ENCODE data around the gene ELL. TPM values are rescaled to one million over a fixed set of nuclear protein-coding genes. Genes with fewer than 3 reads are reported as not detected.
A peak's percentile ranks its signal among the peaks of the same experiment; 100 is the strongest.

The ELL gene
- total RNA-seq (10 to 100 TPM in 6 of 7 donors, 1 to 10 TPM in 1; 9.8 to 22.3 (median 19.8) TPM), polyA plus RNA-seq (10 to 100 TPM in 1 of 2 donors, 1 to 10 TPM in 1; 1.6 to 12.3 TPM)
- long read RNA-seq, donor 1, full-length matches to known transcripts, result 9 of 77 reads
- long read RNA-seq, donor 1, partial matches to known transcripts, result 56 of 77 reads
- long read RNA-seq, donor 1, other reads (novel, unspliced or antisense), result 12 of 77 reads
- long read RNA-seq, donor 2, full-length matches to known transcripts, result 15 of 27 reads
- long read RNA-seq, donor 2, partial matches to known transcripts, result 12 of 27 reads
- long read RNA-seq, donor 2, other reads (novel, unspliced or antisense), result 0 of 27 reads
- long read RNA-seq, donor 3, full-length matches to known transcripts, result 12 of 38 reads
- long read RNA-seq, donor 3, partial matches to known transcripts, result 19 of 38 reads
- long read RNA-seq, donor 3, other reads (novel, unspliced or antisense), result 7 of 38 reads

DNA sequence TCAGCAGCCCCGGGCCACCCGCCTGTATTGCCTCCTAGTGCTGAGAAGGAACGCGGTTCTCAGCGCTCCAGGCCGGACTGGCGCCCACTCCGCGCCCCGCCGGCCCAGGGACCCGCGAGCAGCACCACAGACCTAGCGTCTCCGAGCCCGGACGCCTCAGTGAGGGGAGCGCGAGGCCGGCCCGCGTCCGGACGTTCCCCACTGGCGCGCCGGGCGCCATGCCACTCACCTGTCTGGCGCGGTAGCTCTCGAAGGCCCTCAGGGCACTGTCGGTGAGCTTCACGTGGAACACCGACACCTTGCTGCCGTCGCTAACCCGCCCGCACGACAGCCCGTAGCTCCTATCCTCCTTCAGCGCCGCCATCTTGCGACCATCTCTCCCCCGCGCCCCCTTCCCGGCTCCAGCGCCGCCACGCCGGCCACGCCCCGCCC lies at the start of gene ELL:
ELL (minus strand) TSS at position 379 of the 432 bp plus-strand sequence; CDS start at position 364, 15 bp downstream.
- 0% methylated on average over 35 to 52 of the region's 52 CpGs for WGBS, 3 donors
- Histone ChIP-seq H3K36me3 (no peaks in the 10 kb centered on the region), H3K4me3 (peak within 1 kb of the TSS; percentile 94), H3K4me1 (ENCODE audit: insufficient read depth) (peaks cover 9% of the 10 kb centered on the region), H3K27me3 (no peaks in the 10 kb centered on the region), H3K27ac (peak within 1 kb of the TSS; percentile 85 to 98), H3K9me3 (no peaks in the 10 kb centered on the region)
- DNase-seq, result no peak
- TF ChIP-seq CTCF (IDR thresholded peaks at IDR 0.05) (peak in 2 of 3 donors; percentile 35 to 38), EP300 (IDR thresholded peaks at IDR 0.05) (no peak), POLR2A (IDR thresholded peaks at IDR 0.05) (peak; percentile 96)
- intact Hi-C loops (cut with DNase I), result loop anchor here in 1 of 4 donors (5.0 kb wide), 1 partner anchor 54 kb away; no protein-coding TSS in a partner anchor

DNA sequence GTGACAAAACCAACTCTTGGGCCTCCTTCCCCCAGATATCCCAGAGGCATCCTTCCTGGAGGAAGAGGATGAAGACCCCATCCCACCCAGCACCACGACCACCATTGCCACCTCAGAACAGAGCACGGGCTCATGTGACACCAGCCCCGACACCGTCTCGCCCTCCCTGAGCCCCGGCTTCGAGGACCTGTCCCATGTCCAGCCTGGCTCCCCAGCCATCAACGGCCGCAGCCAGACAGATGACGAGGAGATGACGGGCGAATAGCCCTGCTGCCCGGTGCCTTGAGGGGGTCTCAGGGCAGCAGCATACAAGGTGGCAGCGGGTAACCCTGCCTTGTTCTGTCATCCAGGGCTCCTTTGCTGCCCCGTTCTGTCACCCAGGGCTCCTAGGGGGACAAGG lies 46.5 kb upstream of the ELL start:
- TF ChIP-seq EP300 (IDR thresholded peaks at IDR 0.05), result no peak
- no peak for TF ChIP-seq POLR2A (IDR thresholded peaks at IDR 0.05)
- no peak for TF ChIP-seq CTCF (IDR thresholded peaks at IDR 0.05)

DNA sequence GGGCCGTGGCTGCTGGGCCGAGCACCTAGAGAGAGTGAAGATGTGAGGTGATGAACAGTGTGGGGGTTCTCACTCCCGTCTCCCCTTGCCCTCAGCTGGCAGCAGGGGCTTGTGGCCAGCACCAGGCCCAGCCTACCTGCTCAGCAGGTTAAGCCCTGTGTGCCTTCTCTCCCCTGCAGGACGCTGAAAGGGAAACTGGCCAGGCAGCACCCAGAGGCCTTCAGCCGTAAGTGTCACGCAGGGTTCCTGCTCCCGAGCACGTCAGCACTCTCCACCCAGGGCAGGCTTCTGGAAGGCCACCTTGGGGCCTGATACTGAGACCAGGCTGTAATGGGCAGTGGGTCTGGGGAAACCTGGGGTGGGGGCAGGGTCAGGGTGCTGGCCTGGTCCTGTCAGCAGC lies 45.1 kb upstream of the ELL start:
- H3K27me3 ChIP-seq, result no peaks in the 10 kb centered on the region
- no peak overlapping the region for H3K4me3 ChIP-seq
- no peak for TF ChIP-seq CTCF (IDR thresholded peaks at IDR 0.05)
- no peak for TF ChIP-seq POLR2A (IDR thresholded peaks at IDR 0.05)
- no peak for TF ChIP-seq EP300 (IDR thresholded peaks at IDR 0.05)
- H3K4me1 ChIP-seq (ENCODE audit: insufficient read depth), result no peaks in the 10 kb centered on the region
- 90 to 92% (median 92%) methylated on average over 8 of the region's 8 CpGs for WGBS, 3 donors
- H3K9me3 ChIP-seq, result no peaks in the 10 kb centered on the region
- no peaks in the 10 kb centered on the region for H3K36me3 ChIP-seq
- no peak overlapping the region for H3K27ac ChIP-seq
- intact Hi-C loops (cut with DNase I), result no loop called here
- no peak for DNase-seq

More for the DNA sequence above, 46.5 kb upstream of the ELL start:
- Histone ChIP-seq H3K4me3 (no peak overlapping the region), H3K36me3 (no peaks in the 10 kb centered on the region), H3K27me3 (no peaks in the 10 kb centered on the region), H3K4me1 (ENCODE audit: insufficient read depth) (peaks cover 7% of the 10 kb centered on the region), H3K27ac (no peak overlapping the region), H3K9me3 (no peaks in the 10 kb centered on the region)
- intact Hi-C loops (cut with DNase I), result no loop called here
- WGBS, 3 donors, result 91 to 92% (median 91%) methylated on average over 15 of the region's 15 CpGs
- no peak for DNase-seq

- no peak for DNase-seq
- no peak for TF ChIP-seq POLR2A (IDR thresholded peaks at IDR 0.05)
- TF ChIP-seq EP300 (IDR thresholded peaks at IDR 0.05), result no peak
- TF ChIP-seq CTCF (IDR thresholded peaks at IDR 0.05), result no peak
- no peaks in the 10 kb centered on the region for H3K4me1 ChIP-seq (ENCODE audit: insufficient read depth)
- H3K36me3 ChIP-seq, result no peaks in the 10 kb centered on the region
- no peaks in the 10 kb centered on the region for H3K27me3 ChIP-seq
- H3K27ac ChIP-seq, result no peak overlapping the region
- H3K9me3 ChIP-seq, result no peaks in the 10 kb centered on the region
- intact Hi-C loops (cut with DNase I), result no loop called here
- H3K4me3 ChIP-seq, result no peak overlapping the region
- 54 to 58% (median 54%) methylated on average over 14 of the region's 14 CpGs for WGBS, 3 donors
These were observed 40.2 kb upstream of the ELL start for GRCh38 chr19:18562086-18562485.

Measured in ovary (tissue), 10 donors.